Vagina (tissue), 2 donors: ENCODE data around the gene SEMA4B.

ENCODE experiments used
- CTCF ChIP-seq, 3 experiments: fragments of 450-650 bp in 2 of 3; fragments of 200-600 bp in 1 of 3; sonication (generic) in 1 of 3; IDR thresholded peaks; one replicate each; pipeline ENCODE4 v1.5.1; 2017 to 2019; ENCODE audit warnings: antibody characterized with exemption in 3 of 3, mild to moderate bottlenecking in 2 of 3, moderate library complexity in 2 of 3
- POLR2A ChIP-seq, 2 donors: fragments of 450-650 bp; IDR thresholded peaks; one replicate each; pipeline ENCODE4 v1.6.1; 2017; ENCODE audit warnings: antibody characterized with exemption in 2 of 2, mild to moderate bottlenecking in 2 of 2, moderate library complexity in 2 of 2
- POLR2AphosphoS5 ChIP-seq, 2 donors: sonication (generic); formaldehyde crosslinking; IDR thresholded peaks; one replicate each; pipeline ENCODE4 v1.9.0; 2017; ENCODE audit warnings: antibody characterized with exemption in 2 of 2, mild to moderate bottlenecking in 2 of 2, low read depth in 1 of 2; ENCODE audit not compliant: insufficient read depth in 1 of 2

- TF ChIP-seq CTCF (IDR thresholded peaks at IDR 0.05) (no peak), POLR2A (IDR thresholded peaks at IDR 0.05) (no peak), POLR2AphosphoS5 (IDR thresholded peaks at IDR 0.05; ENCODE audit: insufficient read depth in 1 of 2, low read depth in 1 of 2) (no peak)
Measured at GRCh38 chr15:90241343-90242192, 40.4 kb downstream of the SEMA4B start.
